WTC11 (cell line): ENCODE measurements around the gene PRPF8. TPM values are rescaled to one million over a fixed set of nuclear protein-coding genes. Genes with fewer than 3 reads are reported as not detected.

ENCODE experiments used
- ATAC-seq: fragments of 200-7000 bp; cut with Tn5 transposase; 2 replicates; pipeline ENCODE4 v1.10.0; 2021; ENCODE audit warnings: mild to moderate bottlenecking, moderate library complexity
- CTCF ChIA-PET: fragments of 300-600 bp; sonication (Branson Sonifier 250); formaldehyde crosslinking; loops from one replicate; lab custom pipeline; 2021; ENCODE audit warnings: antibody characterized with exemption; lab: Charles Lee
- POLR2A ChIA-PET: fragments of 350-600 bp; sonication (Branson Sonifier 250); formaldehyde crosslinking; loops from one replicate; lab custom pipeline; 2021; ENCODE audit warnings: antibody characterized with exemption; lab: Charles Lee
- DNase-seq: peaks from one replicate; pipeline ENCODE4 v3.0.0; 2021; ENCODE audit warnings: low spot score
- H3K27ac Mint-ChIP-seq: 2 replicates; pipeline ENCODE4 v1.8.0; 2021; ENCODE audit warnings: mixed read lengths
- H3K27me3 Mint-ChIP-seq: 2 replicates; pipeline ENCODE4 v1.8.0; 2021; ENCODE audit warnings: low read depth, mild to moderate bottlenecking, moderate library complexity, mixed read lengths
- H3K36me3 Mint-ChIP-seq: 2 replicates; pipeline ENCODE4 v1.8.0; 2021; ENCODE audit warnings: mixed read lengths
- H3K4me1 Mint-ChIP-seq: 2 replicates; pipeline ENCODE4 v1.8.0; 2022; ENCODE audit warnings: mixed read lengths
- H3K4me3 Mint-ChIP-seq: 2 replicates; pipeline ENCODE4 v1.8.0; 2021; ENCODE audit warnings: mild to moderate bottlenecking, moderate library complexity, mixed read lengths
- H3K9me3 Mint-ChIP-seq: 2 replicates; pipeline ENCODE4 v1.8.0; 2021; ENCODE audit warnings: mixed read lengths
- HMGA2 ChIP-seq: fragments of 250-450 bp; sonication (Bioruptor Pico); IDR thresholded peaks from 2 replicates; pipeline ENCODE4 v1.4.0; 2021; ENCODE audit warnings: mild to moderate bottlenecking, moderate library complexity
- KAT7 ChIP-seq: sonication (generic); formaldehyde crosslinking; IDR thresholded peaks from 2 replicates; pipeline ENCODE4 v1.8.1; 2023; ENCODE audit warnings: missing genetic modification reagents, mild to moderate bottlenecking, borderline replicate concordance
- MXD4 ChIP-seq: fragments of 250-450 bp; sonication (Bioruptor Pico); IDR thresholded peaks from 2 replicates; pipeline ENCODE4 v1.8.0; 2021; ENCODE audit warnings: mild to moderate bottlenecking, moderate library complexity, borderline replicate concordance
- NFATC4 ChIP-seq: fragments of 250-450 bp; sonication (Bioruptor Pico); IDR thresholded peaks from 2 replicates; pipeline ENCODE4 v1.9.0; 2021; ENCODE audit warnings: mild to moderate bottlenecking
- NFE2L1 ChIP-seq: sonication (generic); formaldehyde crosslinking; IDR thresholded peaks from 2 replicates; pipeline ENCODE4 v1.8.1; 2023; ENCODE audit warnings: missing genetic modification reagents
- NR1H2 ChIP-seq: sonication (generic); formaldehyde crosslinking; IDR thresholded peaks from 2 replicates; pipeline ENCODE4 v1.9.0; 2021; ENCODE audit warnings: mild to moderate bottlenecking, moderate library complexity, missing genetic modification reagents
- NR2C2 ChIP-seq: sonication (generic); formaldehyde crosslinking; IDR thresholded peaks from 2 replicates; pipeline ENCODE4 v1.8.0; 2022; ENCODE audit warnings: mild to moderate bottlenecking, missing genetic modification reagents
- NR3C1 ChIP-seq: sonication (generic); formaldehyde crosslinking; conservative IDR thresholded peaks from 2 replicates; pipeline ENCODE4 v1.8.1; 2023; ENCODE audit warnings: low read depth, mild to moderate bottlenecking, missing genetic modification reagents
- SOX15 ChIP-seq: fragments of 250-450 bp; sonication (Bioruptor Pico); IDR thresholded peaks from 2 replicates; pipeline ENCODE4 v1.9.0; 2021; ENCODE audit warnings: mild to moderate bottlenecking
- USF2 ChIP-seq: sonication (generic); formaldehyde crosslinking; IDR thresholded peaks from 2 replicates; pipeline ENCODE4 v1.8.1; 2023; ENCODE audit warnings: mild to moderate bottlenecking, missing genetic modification reagents, moderate library complexity
- ZBTB43 ChIP-seq: sonication (generic); formaldehyde crosslinking; IDR thresholded peaks from 2 replicates; pipeline ENCODE4 v1.8.1; 2023; ENCODE audit warnings: mild to moderate bottlenecking, missing genetic modification reagents
- ZMAT4 ChIP-seq: fragments of 250-450 bp; sonication (Bioruptor Pico); IDR thresholded peaks from 2 replicates; pipeline ENCODE4 v1.9.0; 2021; ENCODE audit warnings: mild to moderate bottlenecking
- ZNF425 ChIP-seq: fragments of 250-450 bp; sonication (Bioruptor Pico); conservative IDR thresholded peaks from 2 replicates; pipeline ENCODE4 v1.9.0; 2021; ENCODE audit warnings: mild to moderate bottlenecking
- total RNA-seq: library from RNA; stranded (reverse); gene quantifications from 3 replicates; pipeline ENCODE4 v1.2.3, GENCODE V29; 2021
- TF ChIP-seq, protein P1 (sequence below): sonication (generic); formaldehyde crosslinking; IDR thresholded peaks from 2 replicates; pipeline ENCODE4 v1.8.0; 2022; ENCODE audit warnings: mild to moderate bottlenecking, missing genetic modification reagents
- TF ChIP-seq, protein P2 (sequence below): sonication (generic); formaldehyde crosslinking; IDR thresholded peaks from 2 replicates; pipeline ENCODE4 v1.8.1; 2022; ENCODE audit warnings: low read depth, mild to moderate bottlenecking, moderate library complexity, missing genetic modification reagents, borderline replicate concordance
- TF ChIP-seq, protein P3 (sequence below): sonication (generic); formaldehyde crosslinking; IDR thresholded peaks from 2 replicates; pipeline ENCODE4 v1.8.0; 2022; ENCODE audit warnings: missing genetic modification reagents
- TF ChIP-seq, protein P4 (sequence below): fragments of 250-450 bp; sonication (Bioruptor Pico); IDR thresholded peaks from 2 replicates; pipeline ENCODE4 v2.1.2; 2022; ENCODE audit warnings: mild to moderate bottlenecking, moderate library complexity
- TF ChIP-seq, protein P5 (sequence below): sonication (generic); formaldehyde crosslinking; IDR thresholded peaks from 2 replicates; pipeline ENCODE4 v1.8.1; 2022; ENCODE audit warnings: low read depth, missing genetic modification reagents, borderline replicate concordance

PRPF8 gene
- total RNA-seq, 1 experiment from 2014 or later, result 388 TPM

- CTCF ChIA-PET, result interaction anchor here (0.5 to 7.2 kb wide), 9 partner anchors 14 to 302 kb away, joined by 3 to 133 read pairs (median 5); partner anchors contain the start of genes INPP5K and SLC43A2
- Mint-ChIP-seq H3K27ac (no peak overlapping the region), H3K27me3 (peaks cover 6% of the 10 kb centered on the region), H3K4me3 (peak overlapping the region; percentile 79), H3K36me3 (no peaks in the 10 kb centered on the region; the same call in none of the 2 replicates), H3K4me1 (peaks cover 37% of the 10 kb centered on the region), H3K9me3 (no peaks in the 10 kb centered on the region)
- ATAC-seq (no peak), DNase-seq (no peak)
- POLR2A ChIA-PET, result interaction anchor here (0.6 kb wide), 1 partner anchor 258 kb away, joined by 3 read pairs; no protein-coding TSS in a partner anchor
- TF ChIP-seq ZBTB43, result 0 out of 2 replicates have a peak, but pooled peaks have one; percentile 37
- TF ChIP-seq SOX15 (CRISPR knock-in tag), result no peak
- TF ChIP-seq, protein P1, sequence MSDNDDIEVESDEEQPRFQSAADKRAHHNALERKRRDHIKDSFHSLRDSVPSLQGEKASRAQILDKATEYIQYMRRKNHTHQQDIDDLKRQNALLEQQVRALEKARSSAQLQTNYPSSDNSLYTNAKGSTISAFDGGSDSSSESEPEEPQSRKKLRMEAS (CRISPR knock-in tag), result no peak
Observed at GRCh38 chr17:1644493-1645206, 40.0 kb downstream of the PRPF8 start.

- 0 out of 2 replicates have a peak overlapping the region, but pooled peaks have one; percentile 83 for H3K27ac Mint-ChIP-seq
- POLR2A ChIA-PET, result interaction anchor here (0.6 kb wide), 1 partner anchor 257 kb away, joined by 3 read pairs; no protein-coding TSS in a partner anchor
- no peak for ATAC-seq
- TF ChIP-seq, protein P2, sequence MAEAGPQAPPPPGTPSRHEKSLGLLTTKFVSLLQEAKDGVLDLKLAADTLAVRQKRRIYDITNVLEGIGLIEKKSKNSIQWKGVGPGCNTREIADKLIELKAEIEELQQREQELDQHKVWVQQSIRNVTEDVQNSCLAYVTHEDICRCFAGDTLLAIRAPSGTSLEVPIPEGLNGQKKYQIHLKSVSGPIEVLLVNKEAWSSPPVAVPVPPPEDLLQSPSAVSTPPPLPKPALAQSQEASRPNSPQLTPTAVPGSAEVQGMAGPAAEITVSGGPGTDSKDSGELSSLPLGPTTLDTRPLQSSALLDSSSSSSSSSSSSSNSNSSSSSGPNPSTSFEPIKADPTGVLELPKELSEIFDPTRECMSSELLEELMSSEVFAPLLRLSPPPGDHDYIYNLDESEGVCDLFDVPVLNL, result no peak
- TF ChIP-seq NFATC4 (CRISPR knock-in tag), result no peak
- TF ChIP-seq ZNF425 (CRISPR knock-in tag), result no peak
- no peak for TF ChIP-seq ZMAT4
- TF ChIP-seq NR1H2, result no peak
- no peak for TF ChIP-seq KAT7 (CRISPR knock-in tag)
- TF ChIP-seq, protein P3, sequence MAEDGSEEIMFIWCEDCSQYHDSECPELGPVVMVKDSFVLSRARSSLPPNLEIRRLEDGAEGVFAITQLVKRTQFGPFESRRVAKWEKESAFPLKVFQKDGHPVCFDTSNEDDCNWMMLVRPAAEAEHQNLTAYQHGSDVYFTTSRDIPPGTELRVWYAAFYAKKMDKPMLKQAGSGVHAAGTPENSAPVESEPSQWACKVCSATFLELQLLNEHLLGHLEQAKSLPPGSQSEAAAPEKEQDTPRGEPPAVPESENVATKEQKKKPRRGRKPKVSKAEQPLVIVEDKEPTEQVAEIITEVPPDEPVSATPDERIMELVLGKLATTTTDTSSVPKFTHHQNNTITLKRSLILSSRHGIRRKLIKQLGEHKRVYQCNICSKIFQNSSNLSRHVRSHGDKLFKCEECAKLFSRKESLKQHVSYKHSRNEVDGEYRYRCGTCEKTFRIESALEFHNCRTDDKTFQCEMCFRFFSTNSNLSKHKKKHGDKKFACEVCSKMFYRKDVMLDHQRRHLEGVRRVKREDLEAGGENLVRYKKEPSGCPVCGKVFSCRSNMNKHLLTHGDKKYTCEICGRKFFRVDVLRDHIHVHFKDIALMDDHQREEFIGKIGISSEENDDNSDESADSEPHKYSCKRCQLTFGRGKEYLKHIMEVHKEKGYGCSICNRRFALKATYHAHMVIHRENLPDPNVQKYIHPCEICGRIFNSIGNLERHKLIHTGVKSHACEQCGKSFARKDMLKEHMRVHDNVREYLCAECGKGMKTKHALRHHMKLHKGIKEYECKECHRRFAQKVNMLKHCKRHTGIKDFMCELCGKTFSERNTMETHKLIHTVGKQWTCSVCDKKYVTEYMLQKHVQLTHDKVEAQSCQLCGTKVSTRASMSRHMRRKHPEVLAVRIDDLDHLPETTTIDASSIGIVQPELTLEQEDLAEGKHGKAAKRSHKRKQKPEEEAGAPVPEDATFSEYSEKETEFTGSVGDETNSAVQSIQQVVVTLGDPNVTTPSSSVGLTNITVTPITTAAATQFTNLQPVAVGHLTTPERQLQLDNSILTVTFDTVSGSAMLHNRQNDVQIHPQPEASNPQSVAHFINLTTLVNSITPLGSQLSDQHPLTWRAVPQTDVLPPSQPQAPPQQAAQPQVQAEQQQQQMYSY, result no peak
- TF ChIP-seq MXD4 (CRISPR knock-in tag), result no peak
- TF ChIP-seq USF2 (CRISPR knock-in tag), result no peak
- no peak for TF ChIP-seq HMGA2
- no peak for TF ChIP-seq NFE2L1 (CRISPR knock-in tag)
- TF ChIP-seq, protein P4, sequence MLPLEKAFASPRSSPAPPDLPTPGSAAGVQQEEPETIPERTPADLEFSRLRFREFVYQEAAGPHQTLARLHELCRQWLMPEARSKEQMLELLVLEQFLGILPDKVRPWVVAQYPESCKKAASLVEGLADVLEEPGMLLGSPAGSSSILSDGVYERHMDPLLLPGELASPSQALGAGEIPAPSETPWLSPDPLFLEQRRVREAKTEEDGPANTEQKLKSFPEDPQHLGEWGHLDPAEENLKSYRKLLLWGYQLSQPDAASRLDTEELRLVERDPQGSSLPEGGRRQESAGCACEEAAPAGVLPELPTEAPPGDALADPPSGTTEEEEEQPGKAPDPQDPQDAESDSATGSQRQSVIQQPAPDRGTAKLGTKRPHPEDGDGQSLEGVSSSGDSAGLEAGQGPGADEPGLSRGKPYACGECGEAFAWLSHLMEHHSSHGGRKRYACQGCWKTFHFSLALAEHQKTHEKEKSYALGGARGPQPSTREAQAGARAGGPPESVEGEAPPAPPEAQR (CRISPR knock-in tag), result no peak
- TF ChIP-seq NR3C1, result no peak
- TF ChIP-seq, protein P5, sequence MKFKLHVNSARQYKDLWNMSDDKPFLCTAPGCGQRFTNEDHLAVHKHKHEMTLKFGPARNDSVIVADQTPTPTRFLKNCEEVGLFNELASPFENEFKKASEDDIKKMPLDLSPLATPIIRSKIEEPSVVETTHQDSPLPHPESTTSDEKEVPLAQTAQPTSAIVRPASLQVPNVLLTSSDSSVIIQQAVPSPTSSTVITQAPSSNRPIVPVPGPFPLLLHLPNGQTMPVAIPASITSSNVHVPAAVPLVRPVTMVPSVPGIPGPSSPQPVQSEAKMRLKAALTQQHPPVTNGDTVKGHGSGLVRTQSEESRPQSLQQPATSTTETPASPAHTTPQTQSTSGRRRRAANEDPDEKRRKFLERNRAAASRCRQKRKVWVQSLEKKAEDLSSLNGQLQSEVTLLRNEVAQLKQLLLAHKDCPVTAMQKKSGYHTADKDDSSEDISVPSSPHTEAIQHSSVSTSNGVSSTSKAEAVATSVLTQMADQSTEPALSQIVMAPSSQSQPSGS, result no peak
- TF ChIP-seq NR2C2 (CRISPR knock-in tag), result no peak
Observed at GRCh38 chr17:1643999-1644492, 40.6 kb downstream of the PRPF8 start.

More at GRCh38 chr17:1643999-1644492, 40.6 kb downstream of the PRPF8 start:
- CTCF ChIA-PET, result interaction anchor here (0.9 to 5.0 kb wide), 9 partner anchors 15 to 350 kb away, joined by 3 to 40 read pairs (median 5); partner anchors contain the start of genes INPP5K, SERPINF1 and SLC43A2
- no peak for DNase-seq
- H3K4me1 Mint-ChIP-seq, result peaks cover 41% of the 10 kb centered on the region
- H3K4me3 Mint-ChIP-seq, result peak overlapping the region; percentile 79
- H3K36me3 Mint-ChIP-seq, result no peaks in the 10 kb centered on the region; the same call in none of the 2 replicates
- peaks cover 6% of the 10 kb centered on the region for H3K27me3 Mint-ChIP-seq
- H3K9me3 Mint-ChIP-seq, result no peaks in the 10 kb centered on the region
